HCT116 (cell line): ENCODE results near the gene NACC1.

Experiments used
- CEBPB ChIP-seq: IDR thresholded peaks from 2 replicates; pipeline ENCODE4 v1.6.1; 2012; ENCODE audit warnings: low read depth
- EGR1 ChIP-seq: IDR thresholded peaks from 2 replicates; pipeline ENCODE4 v1.6.1; 2012; ENCODE audit warnings: low read depth
- EZH2 ChIP-seq: fragments of 200-600 bp; sonication (generic); IDR thresholded peaks from 2 replicates; pipeline ENCODE4 v1.6.1; 2017; ENCODE audit warnings: antibody characterized with exemption, mixed run types
- POLR2A ChIP-seq: IDR thresholded peaks from 2 replicates; pipeline ENCODE4 v1.7.0; 2011; ENCODE audit warnings: borderline replicate concordance; ENCODE audit not compliant: insufficient read depth, insufficient read length; ENCODE audit errors: extremely low read depth
- POLR2AphosphoS5 ChIP-seq: IDR thresholded peaks from 2 replicates; pipeline ENCODE4 v1.6.1; 2011; ENCODE audit warnings: mild to moderate bottlenecking, low read depth, low read length, moderate library complexity
- RAD21 ChIP-seq: IDR thresholded peaks from 2 replicates; pipeline ENCODE4 v1.6.1; 2012; ENCODE audit warnings: low read depth, mild to moderate bottlenecking
- TF ChIP-seq, protein P1 (sequence below), 3 experiments: fragments of 200-600 bp in 1 of 3; sonication (generic) in 1 of 3; IDR thresholded peaks in 2 of 3; conservative IDR thresholded peaks in 1 of 3; 2 replicates each; pipeline ENCODE4 v1.5.1; 2012 to 2017; ENCODE audit warnings: low read depth in 2 of 3, low read length in 2 of 3, antibody characterized with exemption in 1 of 3, borderline replicate concordance in 1 of 3, control low read depth in 1 of 3, mild to moderate bottlenecking in 1 of 3, mixed read lengths in 1 of 3, mixed run types in 1 of 3, moderate library complexity in 1 of 3; ENCODE audit not compliant: insufficient read depth in 1 of 3
- TF ChIP-seq, protein P2 (sequence below): IDR thresholded peaks from 2 replicates; pipeline ENCODE4 v1.6.1; 2012

- TF ChIP-seq, protein P1, sequence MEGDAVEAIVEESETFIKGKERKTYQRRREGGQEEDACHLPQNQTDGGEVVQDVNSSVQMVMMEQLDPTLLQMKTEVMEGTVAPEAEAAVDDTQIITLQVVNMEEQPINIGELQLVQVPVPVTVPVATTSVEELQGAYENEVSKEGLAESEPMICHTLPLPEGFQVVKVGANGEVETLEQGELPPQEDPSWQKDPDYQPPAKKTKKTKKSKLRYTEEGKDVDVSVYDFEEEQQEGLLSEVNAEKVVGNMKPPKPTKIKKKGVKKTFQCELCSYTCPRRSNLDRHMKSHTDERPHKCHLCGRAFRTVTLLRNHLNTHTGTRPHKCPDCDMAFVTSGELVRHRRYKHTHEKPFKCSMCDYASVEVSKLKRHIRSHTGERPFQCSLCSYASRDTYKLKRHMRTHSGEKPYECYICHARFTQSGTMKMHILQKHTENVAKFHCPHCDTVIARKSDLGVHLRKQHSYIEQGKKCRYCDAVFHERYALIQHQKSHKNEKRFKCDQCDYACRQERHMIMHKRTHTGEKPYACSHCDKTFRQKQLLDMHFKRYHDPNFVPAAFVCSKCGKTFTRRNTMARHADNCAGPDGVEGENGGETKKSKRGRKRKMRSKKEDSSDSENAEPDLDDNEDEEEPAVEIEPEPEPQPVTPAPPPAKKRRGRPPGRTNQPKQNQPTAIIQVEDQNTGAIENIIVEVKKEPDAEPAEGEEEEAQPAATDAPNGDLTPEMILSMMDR (IDR thresholded peaks at IDR 0.05 in 2 of 3, conservative IDR thresholded peaks at IDR 0.05 in 1 of 3; ENCODE audit: borderline replicate concordance in 1 of 3, insufficient read depth in 1 of 3, low read depth in 2 of 3, low read length in 2 of 3), result no peak
- TF ChIP-seq EGR1 (no peak), POLR2A (no peak), RAD21 (no peak), EZH2 (no peak), POLR2AphosphoS5 (no peak), CEBPB (no peak)
- TF ChIP-seq, protein P2, sequence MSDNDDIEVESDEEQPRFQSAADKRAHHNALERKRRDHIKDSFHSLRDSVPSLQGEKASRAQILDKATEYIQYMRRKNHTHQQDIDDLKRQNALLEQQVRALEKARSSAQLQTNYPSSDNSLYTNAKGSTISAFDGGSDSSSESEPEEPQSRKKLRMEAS, result no peak
These were observed 4.3 kb downstream of the NACC1 start for GRCh38 chr19:13122275-13122878.
